SH-SY5Y (cell line): ENCODE measurements around the gene PPP1R2B.

ENCODE experiments used
- GATA2 ChIP-seq: IDR thresholded peaks from 2 replicates; pipeline ENCODE4 v1.6.1; 2011; ENCODE audit warnings: mild to moderate bottlenecking, low read depth, low read length
- GATA3 ChIP-seq: IDR thresholded peaks from 2 replicates; pipeline ENCODE4 v1.6.1; 2011; ENCODE audit warnings: low read depth, mild to moderate bottlenecking, low read length, moderate library complexity

GRCh38 chr5:156871212-156871611 is 21.1 kb downstream of the PPP1R2B start:
- no peak for TF ChIP-seq GATA2
- TF ChIP-seq GATA3 = no peak
